Measurements from ENCODE around the gene TMEM258. TPM values are rescaled to one million over a fixed set of nuclear protein-coding genes. Genes with fewer than 3 reads are reported as not detected.

The TMEM258 gene
- total RNA-seq, 1 experiment from 2014 or later, result 201 TPM

GRCh38 chr11:61783717-61784505, 8.5 kb downstream of the TMEM258 start:
- Histone ChIP-seq H3K79me2 (ENCODE audit: insufficient read depth, low read length) (no peaks in the 10 kb centered on the region), H3K27me3 (ENCODE audit: insufficient read depth, low read length) (no peaks in the 10 kb centered on the region), H2AFZ (ENCODE audit: low read length) (no peak overlapping the region), H3K14ac (ENCODE audit: insufficient read depth, low read length) (no peak overlapping the region), H4K91ac (ENCODE audit: insufficient read length, low read depth, low read length) (no peak overlapping the region), H3K23me2 (ENCODE audit: insufficient read length, low read depth, low read length, poor library complexity, severe bottlenecking) (no peaks in the 10 kb centered on the region), H4K5ac (ENCODE audit: insufficient read length, low read depth, low read length) (no peak overlapping the region), H4K8ac (replicated peaks; ENCODE audit: insufficient read length, low read depth, low read length) (no peak overlapping the region), H2AK5ac (ENCODE audit: insufficient read length, low read length) (no peak overlapping the region), H2BK5ac (ENCODE audit: insufficient read length, low read length) (no peak overlapping the region), H3K18ac (ENCODE audit: insufficient read length, low read depth, low read length) (no peak overlapping the region), H3K9me3 (ENCODE audit: control insufficient read depth, low read depth, low read length) (no peaks in the 10 kb centered on the region), H4K20me1 (ENCODE audit: control insufficient read depth, insufficient read depth, insufficient read length) (no peaks in the 10 kb centered on the region), H3K56ac (ENCODE audit: insufficient read length, low read depth, low read length) (no peak overlapping the region), H3K27ac (ENCODE audit: insufficient read length, low read depth, low read length) (no peak overlapping the region), H2BK120ac (ENCODE audit: low read depth, low read length, poor library complexity, severe bottlenecking) (no peak overlapping the region), H3K9ac (ENCODE audit: extremely low read depth, insufficient read length, low read length) (no peak overlapping the region), H2BK20ac (ENCODE audit: low read depth, low read length, poor library complexity, severe bottlenecking) (no peak overlapping the region), H2BK12ac (ENCODE audit: insufficient read length, low read depth, low read length) (no peak overlapping the region), H3K23ac (ENCODE audit: insufficient read length, low read depth, low read length) (no peak overlapping the region), H3K4me1 (ENCODE audit: insufficient read depth, low read length) (no peaks in the 10 kb centered on the region), H3K4ac (ENCODE audit: low read depth, low read length) (no peak overlapping the region), H2BK15ac (ENCODE audit: low read depth, low read length) (no peak overlapping the region), H3K79me1 (ENCODE audit: insufficient read depth, low read depth, low read length, poor library complexity, severe bottlenecking) (no peaks in the 10 kb centered on the region), H3T11ph (ENCODE audit: low read length) (no peak overlapping the region), H3K4me2 (ENCODE audit: insufficient read depth, insufficient read length, low read length) (no peak overlapping the region)
- no CpG with 5 or more reads among the region's 13 CpGs for WGBS (ENCODE audit: extremely low coverage, insufficient read length, low lambda C conversion rate)
- H3K9me3 Mint-ChIP-seq, result no peaks in the 10 kb centered on the region
- H3K4me1 Mint-ChIP-seq, result peaks cover 0 to 4% of the 10 kb centered on the region in 2 experiments; a peak in 2 of 4 replicates
- H3K27ac Mint-ChIP-seq, result peak overlapping the region in 2 of 3 experiments; percentile 12 to 82; a peak in 2 of 7 replicates
- no peaks in the 10 kb centered on the region for H3K27me3 Mint-ChIP-seq (ENCODE audit: low read depth)
- H3K4me3 Mint-ChIP-seq, result no peak overlapping the region
- peak; percentile 29 for DNase-seq
- peaks cover 17 to 56% (median 55%) of the 10 kb centered on the region in 3 experiments for H3K36me3 Mint-ChIP-seq (ENCODE audit: insufficient read depth in 1 of 3, low read depth in 3 of 3)
- TF ChIP-seq CTCF (conservative IDR thresholded peaks at IDR 0.05), result no peak
